GM10248 (cell line): ENCODE measurements around the gene PDE3A.
"Not testable (repeated sequence)": the region's sequence is repeated elsewhere in the genome, so short reads cannot be mapped to it uniquely, and the experiment has no call there.

Experiments used
- CTCF ChIA-PET: fragments of 300-600 bp; sonication (Branson Sonifier 250); formaldehyde crosslinking; extraction: SDS; loops from one replicate; lab custom pipeline; 2021; ENCODE audit warnings: antibody characterized with exemption; lab: Yijun Ruan, JAX
- POLR2A ChIA-PET: fragments of 350-650 bp; sonication (Branson Sonifier 250); formaldehyde crosslinking; extraction: SDS; loops from one replicate; lab custom pipeline; 2020; ENCODE audit warnings: antibody characterized with exemption; lab: Yijun Ruan, JAX
- DNase-seq: peaks from one replicate; pipeline ENCODE4 v3.0.0; 2012; ENCODE audit errors: extremely low spot score
- CTCF ChIP-seq: IDR thresholded peaks from 2 replicates; pipeline ENCODE4 v1.5.1; 2012; ENCODE audit warnings: mild to moderate bottlenecking, low read depth; ENCODE audit errors: extremely low read depth, missing control alignments, control extremely low read depth

Gene PDE3A

GRCh38 chr12:20383612-20384011 is 15.3 kb downstream of the PDE3A start:
- CTCF ChIA-PET = no interaction called here
- POLR2A ChIA-PET = no interaction called here
- no peak for DNase-seq
- TF ChIP-seq CTCF = no peak

- CTCF ChIA-PET, DNase-seq, POLR2A ChIA-PET: not testable (repeated sequence)
Observed at GRCh38 chr12:20384836-20385235, 16.5 kb downstream of the PDE3A start.

GRCh38 chr12:20390846-20391245 is 22.5 kb downstream of the PDE3A start:
- no peak for TF ChIP-seq CTCF
- ChIA-PET CTCF (interaction anchor here (1.1 to 1.6 kb wide), 2 partner anchors 12 to 14 kb away, joined by 4 read pairs; no protein-coding TSS in a partner anchor), POLR2A (no interaction called here)
- no peak for DNase-seq

GRCh38 chr12:20392339-20392738 is 24.0 kb downstream of the PDE3A start:
- CTCF ChIA-PET = interaction anchor here (0.8 to 1.6 kb wide), 2 partner anchors 12 to 15 kb away, joined by 3 to 4 read pairs; no protein-coding TSS in a partner anchor

GRCh38 chr12:20393707-20394106 is 25.4 kb downstream of the PDE3A start:
- CTCF ChIA-PET = no interaction called here
- POLR2A ChIA-PET = no interaction called here
- no peak for DNase-seq
- no peak for TF ChIP-seq CTCF

More at GRCh38 chr12:20392339-20392738, 24.0 kb downstream of the PDE3A start:
- POLR2A ChIA-PET = no interaction called here
- TF ChIP-seq CTCF = no peak
- no peak for DNase-seq

GRCh38 chr12:20395791-20396550 is 27.6 kb downstream of the PDE3A start:
- TF ChIP-seq CTCF = no peak
- ChIA-PET CTCF (no interaction called here), POLR2A (interaction anchor here (0.5 kb wide), 1 partner anchor 1155 kb away, joined by 3 read pairs; no protein-coding TSS in a partner anchor)
- no peak for DNase-seq

- no peak for TF ChIP-seq CTCF
- DNase-seq = no peak
- CTCF ChIA-PET = no interaction called here
- POLR2A ChIA-PET = no interaction called here
Observed at GRCh38 chr12:20398686-20399085, 30.3 kb downstream of the PDE3A start.
